T-helper 17 cell (primary cell): Measurements from ENCODE around the gene IGSF21. TPM values are rescaled to one million over a fixed set of nuclear protein-coding genes. Genes with fewer than 3 reads are reported as not detected.

Experiments used
- ATAC-seq: fragments of 150-1000 bp; cut with Tn5 transposase; 2 replicates; pipeline ENCODE4 v1.10.0; 2021; ENCODE audit warnings: mild to moderate bottlenecking, moderate library complexity
- DNase-seq, 3 donors: peaks; one replicate each; pipeline versions ENCODE4 v3.0.0 to v3.0.0-alpha.2; 2020 to 2021
- H3K9me3 ChIP-seq: one replicate; pipeline ENCODE4 v1.7.0; 2013; ENCODE audit warnings: low read length, mild to moderate bottlenecking; ENCODE audit not compliant: control insufficient read depth, poor library complexity, severe bottlenecking
- H3K27ac Mint-ChIP-seq: one replicate; pipeline ENCODE4 v1.8.0; 2022; ENCODE audit warnings: mild to moderate bottlenecking, moderate library complexity, mixed read lengths
- H3K27me3 Mint-ChIP-seq: one replicate; pipeline ENCODE4 v1.8.0; 2022; ENCODE audit warnings: mixed read lengths
- H3K36me3 Mint-ChIP-seq: one replicate; pipeline ENCODE4 v1.8.0; 2022; ENCODE audit warnings: low read depth, mixed read lengths
- H3K4me1 Mint-ChIP-seq: one replicate; pipeline ENCODE4 v1.8.0; 2022; ENCODE audit warnings: mild to moderate bottlenecking, mixed read lengths
- H3K4me3 Mint-ChIP-seq: one replicate; pipeline ENCODE4 v1.8.0; 2022; ENCODE audit warnings: mild to moderate bottlenecking, moderate library complexity, mixed read lengths
- total RNA-seq, 4 donors: library from RNA in 2 of 4; stranded (reverse) in 2 of 4; gene quantifications; one replicate each; pipeline ENCODE4 v1.2.3 and lab custom pipeline; 2022 to 2026

The IGSF21 gene
- not detected for total RNA-seq
- 0 reads per million in 2 donors for total RNA-seq (lab: John Stamatoyannopoulos, UW)

DNA sequence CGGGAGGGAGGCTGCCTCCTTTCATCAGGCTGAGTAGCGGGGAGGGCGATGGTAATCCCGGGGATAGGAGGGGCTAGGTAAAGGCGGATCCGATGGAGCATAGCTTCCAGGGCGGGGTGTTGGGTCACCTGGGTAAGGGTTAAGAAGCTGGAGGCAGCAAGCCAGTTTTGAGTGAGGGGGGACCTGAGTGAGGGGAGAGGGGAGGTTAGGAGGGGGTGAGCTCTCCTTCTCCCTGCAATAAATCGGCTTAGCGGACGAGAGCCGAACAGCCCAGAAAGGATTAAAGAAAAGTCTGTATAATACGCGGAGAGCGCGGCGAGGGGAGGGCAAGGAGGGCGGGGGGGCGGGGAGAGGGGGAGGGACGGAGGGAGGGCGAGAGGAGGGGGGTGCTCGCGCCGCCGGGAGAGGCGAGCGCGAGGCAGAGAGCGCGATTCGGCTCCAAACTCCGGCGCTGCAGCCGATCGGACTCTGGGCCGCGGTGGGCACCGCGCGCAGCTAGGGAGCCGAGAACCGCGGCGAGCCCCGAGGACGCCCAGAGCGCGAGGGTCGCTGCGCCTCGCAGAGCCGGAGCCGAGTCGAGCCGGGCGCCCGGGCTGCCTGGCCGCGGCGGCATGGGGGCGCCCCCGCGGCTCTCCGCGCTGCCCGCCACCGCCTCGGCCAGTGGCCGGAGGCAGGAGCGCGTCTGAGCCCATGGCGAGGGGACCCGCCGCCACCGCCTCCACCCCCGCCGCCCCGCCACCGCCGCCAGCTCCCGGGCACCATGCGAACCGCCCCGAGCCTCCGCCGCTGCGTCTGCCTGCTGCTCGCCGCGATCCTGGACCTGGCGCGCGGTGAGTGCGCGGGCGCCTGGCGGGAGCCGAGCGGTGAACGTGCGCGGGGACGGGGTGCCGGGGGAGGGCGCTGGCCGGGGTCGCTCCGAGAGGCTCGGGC, at the start of gene IGSF21:
IGSF21 (plus strand) TSS at position 430 of the 930 bp plus-strand sequence; CDS start at position 761, 331 bp downstream.
- no peak for DNase-seq
- H3K27ac Mint-ChIP-seq: no peak within 1 kb of the TSS
- H3K4me3 Mint-ChIP-seq: peak within 1 kb of the TSS; percentile 58
- no peak for ATAC-seq
- H3K9me3 ChIP-seq: no peaks in the 10 kb centered on the region
- H3K27me3 Mint-ChIP-seq: peaks cover 64% of the 10 kb centered on the region
- H3K36me3 Mint-ChIP-seq: peaks cover 10% of the 10 kb centered on the region
- H3K4me1 Mint-ChIP-seq: peaks cover 17% of the 10 kb centered on the region

GRCh38 chr1:18058206-18058921, 49.2 kb upstream of the IGSF21 start:
- no peak overlapping the region for H3K4me3 Mint-ChIP-seq
- ATAC-seq: no peak
- no peak overlapping the region for H3K27ac Mint-ChIP-seq
- peaks cover 13% of the 10 kb centered on the region for H3K27me3 Mint-ChIP-seq
- H3K4me1 Mint-ChIP-seq: no peaks in the 10 kb centered on the region
- H3K9me3 ChIP-seq: no peaks in the 10 kb centered on the region
- DNase-seq: no peak
- H3K36me3 Mint-ChIP-seq: no peaks in the 10 kb centered on the region

DNA sequence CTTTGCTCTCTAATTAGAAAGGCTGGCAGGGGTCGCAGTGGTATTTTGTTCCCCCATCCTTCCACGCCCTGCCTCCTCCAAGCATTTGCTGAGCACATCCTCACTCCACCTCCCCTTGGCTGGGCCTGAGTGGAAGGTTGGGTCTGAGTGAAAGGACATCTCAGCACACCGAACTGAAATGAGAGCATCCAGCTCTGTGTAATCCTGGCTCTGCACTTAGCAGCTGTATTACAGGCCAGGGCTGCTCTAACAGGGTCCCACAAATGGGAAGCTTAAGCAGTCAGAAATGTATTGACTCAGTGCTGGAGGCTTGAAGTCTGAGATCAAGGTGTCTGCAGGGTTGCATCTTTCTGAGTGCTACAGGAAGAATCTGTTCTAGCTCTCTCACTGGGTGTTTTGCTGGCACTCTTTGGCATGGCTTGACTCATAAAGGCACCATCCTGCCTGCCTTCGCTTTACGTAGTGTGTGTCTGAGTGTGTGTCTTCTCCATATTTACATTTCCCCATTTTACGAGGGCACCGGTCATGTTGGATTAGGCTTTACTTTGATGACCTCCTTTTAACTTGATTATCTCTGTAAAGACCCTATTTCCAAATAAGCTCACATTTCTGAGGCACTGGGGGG, 48.5 kb upstream of the IGSF21 start:
- DNase-seq: no peak
- Mint-ChIP-seq H3K27me3 (peaks cover 13% of the 10 kb centered on the region), H3K4me1 (no peaks in the 10 kb centered on the region), H3K36me3 (no peaks in the 10 kb centered on the region), H3K4me3 (no peak overlapping the region), H3K27ac (no peak overlapping the region)
- no peak for ATAC-seq
- H3K9me3 ChIP-seq: no peaks in the 10 kb centered on the region

DNA sequence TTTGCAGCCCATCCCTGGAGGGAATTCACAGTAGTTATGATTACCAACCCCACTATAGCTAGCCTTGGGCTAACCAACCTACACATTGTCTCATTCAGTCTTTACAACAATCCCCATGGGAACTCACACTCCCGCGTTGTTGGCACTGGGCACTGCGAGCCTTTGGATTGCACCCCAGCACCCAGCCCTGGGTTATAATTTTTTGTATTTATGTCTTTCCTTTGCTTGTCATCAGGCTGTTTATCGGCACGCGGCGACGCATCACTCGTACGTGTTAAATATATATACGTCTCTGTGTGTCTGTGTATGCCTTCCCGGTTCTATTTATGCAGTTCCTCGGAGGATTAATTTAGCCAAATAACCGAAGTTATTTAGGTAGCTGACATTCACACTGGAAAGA, 47.2 kb upstream of the IGSF21 start:
- ATAC-seq (no peak), DNase-seq (no peak)
- Mint-ChIP-seq H3K27ac (no peak overlapping the region), H3K4me3 (no peak overlapping the region), H3K27me3 (peaks cover 13% of the 10 kb centered on the region), H3K36me3 (no peaks in the 10 kb centered on the region), H3K4me1 (no peaks in the 10 kb centered on the region)
- no peaks in the 10 kb centered on the region for H3K9me3 ChIP-seq

DNA sequence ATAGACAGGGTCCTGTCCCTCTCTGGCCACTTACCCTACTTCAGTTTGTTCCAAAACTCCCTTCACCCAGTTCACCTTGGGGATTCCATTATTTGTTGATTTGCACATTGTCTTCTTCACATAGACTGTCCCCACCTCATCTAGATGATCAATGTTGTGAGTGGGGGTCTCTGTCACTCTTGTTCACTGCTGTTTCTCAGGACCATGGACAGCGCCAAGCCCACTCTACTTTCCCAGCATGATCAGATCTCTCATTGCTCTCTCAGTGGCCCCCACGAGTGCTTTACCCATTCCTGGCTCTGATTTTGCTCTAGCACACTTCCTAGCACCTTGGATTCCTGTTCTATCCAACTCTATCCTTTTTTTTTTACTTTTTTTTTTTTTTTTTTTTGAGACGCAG, 45.4 kb upstream of the IGSF21 start:
- peaks cover 13% of the 10 kb centered on the region for H3K27me3 Mint-ChIP-seq
- no peak overlapping the region for H3K27ac Mint-ChIP-seq
- H3K4me3 Mint-ChIP-seq: no peak overlapping the region
- no peaks in the 10 kb centered on the region for H3K36me3 Mint-ChIP-seq
- H3K4me1 Mint-ChIP-seq: no peaks in the 10 kb centered on the region
- no peak for ATAC-seq
- H3K9me3 ChIP-seq: no peaks in the 10 kb centered on the region
- DNase-seq: no peak

- peaks cover 8% of the 10 kb centered on the region for H3K27me3 Mint-ChIP-seq
- H3K27ac Mint-ChIP-seq: no peak overlapping the region
- no peak for ATAC-seq
- H3K4me3 Mint-ChIP-seq: no peak overlapping the region
- H3K9me3 ChIP-seq: no peaks in the 10 kb centered on the region
- H3K4me1 Mint-ChIP-seq: peaks cover 2% of the 10 kb centered on the region
- no peak for DNase-seq
- H3K36me3 Mint-ChIP-seq: no peaks in the 10 kb centered on the region
These were observed 43.1 kb upstream of the IGSF21 start for GRCh38 chr1:18064534-18064933.

DNA sequence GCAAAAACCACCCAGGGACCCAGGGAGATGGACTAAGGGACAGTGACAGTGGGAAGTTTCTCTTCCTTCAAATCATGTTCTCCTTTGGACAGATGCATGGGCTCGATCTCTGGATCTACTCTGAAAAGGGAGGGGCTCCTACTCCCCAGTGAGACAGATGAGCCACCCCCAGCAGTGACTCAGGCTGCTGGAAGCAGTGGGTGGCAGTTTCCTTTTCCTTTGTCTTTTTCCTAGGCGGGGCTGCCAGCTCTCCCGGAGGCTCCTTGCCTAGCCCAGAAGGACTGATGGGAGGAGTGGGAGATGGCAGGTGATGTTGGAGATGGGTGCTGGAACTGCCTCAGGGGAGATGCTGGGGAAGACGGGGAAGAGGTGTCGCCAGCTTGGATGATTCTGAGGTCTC, 41.0 kb upstream of the IGSF21 start:
- H3K36me3 Mint-ChIP-seq: peaks cover 3% of the 10 kb centered on the region
- ATAC-seq: no peak
- H3K27ac Mint-ChIP-seq: no peak overlapping the region

DNA sequence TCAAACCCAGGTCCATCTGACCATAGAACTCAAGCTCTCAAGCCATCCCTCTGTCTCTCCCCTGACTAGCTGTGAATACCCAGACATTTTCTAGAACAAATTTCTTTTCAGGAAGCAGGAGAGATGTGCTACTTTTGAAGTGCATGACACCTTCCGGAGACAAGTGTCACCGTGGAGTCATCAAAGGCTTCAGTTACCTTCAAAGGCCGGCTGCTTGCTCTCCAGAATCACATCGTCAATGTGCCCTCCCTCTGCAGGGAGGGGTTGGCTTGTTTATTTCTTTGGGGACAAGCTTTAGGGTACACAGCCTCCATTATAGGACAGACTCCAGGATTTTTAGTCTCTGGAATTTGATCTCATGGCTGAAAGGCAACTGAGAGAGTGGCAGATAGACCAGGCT, 37.7 kb upstream of the IGSF21 start:
- peak; percentile 51 for ATAC-seq
- H3K27ac Mint-ChIP-seq: no peak overlapping the region
- no peaks in the 10 kb centered on the region for H3K9me3 ChIP-seq
- H3K27me3 Mint-ChIP-seq: peaks cover 21% of the 10 kb centered on the region
- peaks cover 2% of the 10 kb centered on the region for H3K4me1 Mint-ChIP-seq
- H3K36me3 Mint-ChIP-seq: peaks cover 6% of the 10 kb centered on the region
- no peak for DNase-seq
- no peak overlapping the region for H3K4me3 Mint-ChIP-seq

More for the DNA sequence above, 41.0 kb upstream of the IGSF21 start:
- peaks cover 5% of the 10 kb centered on the region for H3K27me3 Mint-ChIP-seq
- no peaks in the 10 kb centered on the region for H3K9me3 ChIP-seq
- no peak for DNase-seq
- H3K4me1 Mint-ChIP-seq: peaks cover 2% of the 10 kb centered on the region
- no peak overlapping the region for H3K4me3 Mint-ChIP-seq

- Mint-ChIP-seq H3K4me3 (no peak overlapping the region), H3K4me1 (peaks cover 2% of the 10 kb centered on the region), H3K27ac (no peak overlapping the region), H3K36me3 (peaks cover 6% of the 10 kb centered on the region), H3K27me3 (peaks cover 26% of the 10 kb centered on the region)
- ATAC-seq (no peak), DNase-seq (no peak)
- no peaks in the 10 kb centered on the region for H3K9me3 ChIP-seq
These were observed 35.5 kb upstream of the IGSF21 start for GRCh38 chr1:18072066-18072465.

DNA sequence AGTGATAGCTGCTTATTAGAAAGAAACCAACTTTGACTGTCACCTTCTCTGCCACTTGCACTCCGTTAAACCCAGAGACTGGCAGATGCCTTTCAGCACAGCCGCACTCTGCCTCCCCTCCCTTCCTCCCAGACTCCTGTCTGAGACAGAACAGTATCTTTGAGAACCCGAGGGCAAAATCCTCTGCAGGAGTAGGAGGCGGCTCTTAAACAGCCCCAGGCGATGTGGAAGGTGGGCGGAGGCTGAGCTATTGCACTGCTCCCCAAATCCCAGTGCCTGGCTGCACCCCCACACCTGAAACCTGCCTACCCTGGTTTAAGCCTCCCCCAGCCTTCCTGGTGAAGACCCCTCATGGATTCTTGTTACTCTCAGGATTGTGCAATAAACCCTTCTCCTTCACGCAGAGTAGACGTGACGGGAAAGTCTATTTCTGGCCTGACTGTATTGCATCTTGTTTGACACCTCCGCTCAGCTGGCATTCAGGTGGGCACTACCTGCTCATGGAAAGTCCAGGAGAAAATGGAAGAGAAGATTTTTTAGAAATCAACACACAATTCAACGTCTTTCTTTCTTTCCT, 34.4 kb upstream of the IGSF21 start:
- Mint-ChIP-seq H3K36me3 (peaks cover 6% of the 10 kb centered on the region), H3K4me3 (peak overlapping the region; percentile 15), H3K4me1 (peaks cover 2% of the 10 kb centered on the region), H3K27ac (no peak overlapping the region), H3K27me3 (peaks cover 31% of the 10 kb centered on the region)
- ATAC-seq: no peak
- no peak for DNase-seq
- H3K9me3 ChIP-seq: no peaks in the 10 kb centered on the region

GRCh38 chr1:18077657-18078215, 29.9 kb upstream of the IGSF21 start:
- no peaks in the 10 kb centered on the region for H3K4me1 Mint-ChIP-seq
- no peak overlapping the region for H3K27ac Mint-ChIP-seq
- no peaks in the 10 kb centered on the region for H3K9me3 ChIP-seq
- DNase-seq: no peak
- H3K4me3 Mint-ChIP-seq: no peak overlapping the region
- no peaks in the 10 kb centered on the region for H3K36me3 Mint-ChIP-seq
- peaks cover 39% of the 10 kb centered on the region for H3K27me3 Mint-ChIP-seq
- ATAC-seq: no peak

DNA sequence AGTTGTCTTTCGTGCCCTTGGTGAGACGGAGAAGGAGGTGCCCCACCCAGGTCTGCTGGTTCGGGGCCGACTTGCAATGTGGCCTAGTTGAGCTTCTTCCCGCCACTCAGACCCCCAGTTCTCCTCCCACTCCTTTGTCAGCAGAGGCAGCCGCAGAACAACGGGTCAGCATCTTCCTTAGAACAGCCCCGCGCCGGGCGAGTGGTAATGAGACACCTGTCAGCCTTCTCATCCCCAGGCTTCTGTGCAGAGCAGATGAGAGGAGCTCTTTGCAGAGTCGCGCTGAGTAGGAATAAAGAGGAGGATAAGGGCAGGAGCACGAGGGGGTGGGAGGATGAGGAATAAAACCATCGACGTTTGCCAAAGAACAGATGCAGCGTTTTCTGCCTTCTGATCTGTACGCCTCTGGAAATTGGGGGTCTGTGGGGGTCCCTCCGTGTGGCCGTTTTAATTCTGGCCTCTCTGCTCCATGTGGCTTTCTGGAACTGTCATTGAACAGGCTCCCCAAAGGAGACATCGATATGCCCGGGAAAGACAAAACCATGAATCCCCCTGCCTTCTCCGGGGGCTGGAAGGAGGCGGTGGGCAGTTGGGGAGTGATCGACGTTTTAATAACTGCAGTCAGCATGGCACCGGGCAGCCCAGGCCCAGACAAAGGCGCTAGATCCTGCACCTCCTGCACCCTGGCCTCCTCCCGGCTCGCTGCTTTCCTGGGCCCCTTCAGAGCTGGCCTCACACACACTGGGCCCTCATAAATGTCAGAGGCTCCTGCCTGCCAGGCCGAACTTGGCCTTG, 27.5 kb upstream of the IGSF21 start:
- H3K4me3 Mint-ChIP-seq: no peak overlapping the region
- ATAC-seq (no peak), DNase-seq (no peak)
- no peaks in the 10 kb centered on the region for H3K9me3 ChIP-seq
- H3K27ac Mint-ChIP-seq: no peak overlapping the region
- H3K4me1 Mint-ChIP-seq: no peaks in the 10 kb centered on the region
- no peaks in the 10 kb centered on the region for H3K36me3 Mint-ChIP-seq
- peaks cover 47% of the 10 kb centered on the region for H3K27me3 Mint-ChIP-seq
